DMS114 treated with DMSO at 0.1 percent for 48 hours (cell line): ENCODE data around the gene BAZ1B.
"Not testable (repeated sequence)": the region's sequence is repeated elsewhere in the genome, so short reads cannot be mapped to it uniquely, and the experiment has no call there.

Experiments used
- DNase-seq: peaks from one replicate; lab custom pipeline; 2025; ENCODE audit not compliant: unreplicated experiment; lab: John Stamatoyannopoulos, UW

Gene BAZ1B, protein sequence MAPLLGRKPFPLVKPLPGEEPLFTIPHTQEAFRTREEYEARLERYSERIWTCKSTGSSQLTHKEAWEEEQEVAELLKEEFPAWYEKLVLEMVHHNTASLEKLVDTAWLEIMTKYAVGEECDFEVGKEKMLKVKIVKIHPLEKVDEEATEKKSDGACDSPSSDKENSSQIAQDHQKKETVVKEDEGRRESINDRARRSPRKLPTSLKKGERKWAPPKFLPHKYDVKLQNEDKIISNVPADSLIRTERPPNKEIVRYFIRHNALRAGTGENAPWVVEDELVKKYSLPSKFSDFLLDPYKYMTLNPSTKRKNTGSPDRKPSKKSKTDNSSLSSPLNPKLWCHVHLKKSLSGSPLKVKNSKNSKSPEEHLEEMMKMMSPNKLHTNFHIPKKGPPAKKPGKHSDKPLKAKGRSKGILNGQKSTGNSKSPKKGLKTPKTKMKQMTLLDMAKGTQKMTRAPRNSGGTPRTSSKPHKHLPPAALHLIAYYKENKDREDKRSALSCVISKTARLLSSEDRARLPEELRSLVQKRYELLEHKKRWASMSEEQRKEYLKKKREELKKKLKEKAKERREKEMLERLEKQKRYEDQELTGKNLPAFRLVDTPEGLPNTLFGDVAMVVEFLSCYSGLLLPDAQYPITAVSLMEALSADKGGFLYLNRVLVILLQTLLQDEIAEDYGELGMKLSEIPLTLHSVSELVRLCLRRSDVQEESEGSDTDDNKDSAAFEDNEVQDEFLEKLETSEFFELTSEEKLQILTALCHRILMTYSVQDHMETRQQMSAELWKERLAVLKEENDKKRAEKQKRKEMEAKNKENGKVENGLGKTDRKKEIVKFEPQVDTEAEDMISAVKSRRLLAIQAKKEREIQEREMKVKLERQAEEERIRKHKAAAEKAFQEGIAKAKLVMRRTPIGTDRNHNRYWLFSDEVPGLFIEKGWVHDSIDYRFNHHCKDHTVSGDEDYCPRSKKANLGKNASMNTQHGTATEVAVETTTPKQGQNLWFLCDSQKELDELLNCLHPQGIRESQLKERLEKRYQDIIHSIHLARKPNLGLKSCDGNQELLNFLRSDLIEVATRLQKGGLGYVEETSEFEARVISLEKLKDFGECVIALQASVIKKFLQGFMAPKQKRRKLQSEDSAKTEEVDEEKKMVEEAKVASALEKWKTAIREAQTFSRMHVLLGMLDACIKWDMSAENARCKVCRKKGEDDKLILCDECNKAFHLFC (N-terminal part only)

DNA sequence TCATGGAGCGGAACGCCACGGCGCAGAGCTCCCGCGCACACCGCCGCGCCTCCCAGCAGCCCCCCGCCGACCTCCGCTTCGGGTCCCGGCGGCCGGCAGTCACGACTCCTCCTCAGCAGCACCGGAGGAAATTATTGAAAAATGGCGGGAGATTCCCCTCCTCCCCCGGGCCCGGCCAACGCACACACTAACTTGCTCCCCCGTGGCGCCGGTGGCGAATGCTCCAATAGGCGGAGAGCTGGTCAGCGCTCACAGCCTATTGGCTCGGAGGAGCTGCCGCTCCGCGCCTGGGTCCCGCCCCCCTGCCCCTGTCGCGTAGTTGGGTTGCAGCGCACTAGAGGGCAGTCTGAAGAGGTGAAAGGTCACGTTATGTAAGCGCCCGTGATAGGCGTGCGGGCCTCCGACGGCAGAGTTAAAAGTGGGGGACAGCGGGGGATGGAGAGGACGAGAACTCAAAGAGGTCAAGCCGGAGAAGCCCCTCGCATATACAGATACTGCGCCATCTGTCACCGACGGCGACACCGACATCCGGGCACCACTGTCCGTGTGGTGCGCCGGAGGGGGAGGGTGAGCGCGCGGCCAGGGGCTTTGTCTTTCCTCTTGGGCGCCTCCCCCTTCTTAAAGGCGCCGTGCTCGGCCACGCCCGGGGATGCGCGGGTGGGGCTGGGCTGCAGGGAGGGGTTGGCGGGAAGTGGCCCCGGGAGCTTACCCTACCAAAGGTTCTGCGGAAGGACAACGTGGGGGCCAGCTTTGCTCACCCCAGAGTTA, at the start of gene BAZ1B:
Gene BAZ1B (minus strand): TSS at position 189 of the 768 bp plus-strand sequence. CDS start 360 bp downstream, outside the sequence.
- peak; percentile 90 for DNase-seq

DNA sequence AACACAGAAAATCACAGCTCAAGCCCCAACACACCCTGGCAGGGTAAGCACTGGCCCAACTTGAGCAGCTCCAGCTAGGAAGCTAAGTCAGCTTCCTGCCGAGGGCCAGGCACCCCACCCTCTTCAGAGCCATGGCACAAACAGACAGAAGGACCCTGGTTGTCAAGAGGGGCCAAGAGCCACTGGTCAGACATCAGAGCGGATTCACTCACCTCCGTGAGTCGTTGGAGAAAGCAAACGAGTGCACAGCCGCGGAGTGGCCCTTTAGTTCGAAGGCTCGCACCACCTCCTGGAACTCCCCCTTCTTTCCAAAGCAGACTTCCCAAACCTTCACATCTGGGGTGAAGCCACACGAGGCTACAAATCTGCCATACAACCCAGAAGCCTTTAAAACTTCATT, 48.9 kb upstream of the BAZ1B start:
- DNase-seq: no peak

DNA sequence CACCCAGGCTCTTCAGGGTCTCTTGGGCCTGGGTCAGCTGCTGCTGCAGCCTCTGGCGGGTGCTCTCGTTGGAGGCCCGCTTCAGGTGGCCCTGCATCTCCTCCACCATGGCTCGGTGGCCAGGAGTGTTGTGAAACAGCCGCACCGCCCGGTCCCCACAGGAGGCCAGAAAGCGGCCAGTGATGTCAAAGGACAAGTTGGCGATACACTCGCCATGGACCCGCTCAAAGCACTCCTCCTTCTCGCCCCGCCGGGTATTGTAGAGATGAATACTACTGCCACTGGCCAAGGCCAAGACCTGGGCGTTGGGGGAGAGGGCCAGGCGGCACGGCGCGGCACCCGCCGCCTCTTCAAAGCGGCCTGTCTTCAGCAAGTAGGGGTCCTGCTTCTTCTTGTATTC, 48.4 kb upstream of the BAZ1B start:
- DNase-seq: no peak

DNA sequence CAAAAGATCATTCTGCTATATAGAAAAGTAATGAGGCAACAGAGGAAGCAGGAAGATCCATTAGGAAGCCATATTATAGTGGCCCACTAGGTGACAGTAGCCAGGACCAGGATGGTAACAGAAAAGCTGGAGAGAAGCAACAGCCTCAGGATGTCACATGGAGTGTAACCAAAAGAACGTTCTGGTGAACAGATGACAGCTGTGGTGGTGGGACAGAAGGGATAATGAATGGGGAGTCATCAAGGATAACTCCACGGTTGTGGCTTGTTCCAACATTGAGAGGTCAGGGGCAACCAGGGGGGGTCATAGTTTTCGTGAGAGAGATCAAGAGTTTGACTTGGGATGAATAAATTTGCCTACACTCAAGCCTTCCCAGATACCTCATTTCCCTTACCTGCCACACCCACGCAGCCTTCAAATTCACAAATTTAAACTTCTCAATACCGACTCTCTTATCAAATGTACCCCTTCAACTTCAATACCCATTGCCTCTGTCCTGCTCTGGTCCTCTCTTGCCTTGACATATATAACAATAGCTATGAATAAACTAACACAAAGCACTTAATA, 47.0 kb upstream of the BAZ1B start:
- DNase-seq: no peak

DNA sequence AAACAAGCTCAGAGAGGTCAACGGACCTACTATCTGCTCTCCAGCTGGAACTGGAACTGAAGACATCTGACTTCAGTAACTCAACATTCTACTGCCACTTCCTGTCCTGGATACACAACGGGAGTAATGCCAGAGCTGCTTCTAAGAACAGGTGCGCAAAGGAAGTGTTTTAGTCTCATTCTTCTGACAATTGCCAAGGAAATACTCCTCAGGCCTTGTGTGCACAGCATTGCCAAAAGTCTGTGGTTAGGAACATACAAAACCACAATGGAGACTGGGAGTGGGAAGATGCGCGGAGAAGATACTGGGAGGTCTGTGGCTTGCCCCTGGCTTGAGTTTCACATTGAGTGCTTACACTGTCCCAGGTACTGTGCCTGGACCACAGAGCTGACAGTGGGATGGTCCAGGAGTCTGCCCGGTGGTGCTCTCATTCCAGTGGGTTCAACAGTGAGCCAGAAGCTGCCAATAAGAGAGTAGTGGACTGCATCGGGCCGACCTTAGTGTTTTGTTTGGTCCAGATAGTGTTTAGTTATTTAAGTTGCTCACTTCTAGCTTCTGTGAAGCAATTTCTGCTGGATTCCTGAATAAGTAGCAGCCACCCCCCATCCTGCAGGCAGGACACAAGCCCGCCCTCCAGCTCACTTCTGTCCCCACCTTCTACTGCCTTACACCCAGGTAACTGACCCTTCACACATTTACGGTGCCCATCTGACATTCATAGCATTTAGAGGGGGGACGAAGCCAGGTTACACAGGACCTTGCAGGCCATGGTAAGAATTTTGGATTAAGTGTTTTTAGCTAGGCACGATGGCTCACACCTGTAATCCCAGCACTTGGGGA, 46.0 kb upstream of the BAZ1B start:
- no peak for DNase-seq

DNA sequence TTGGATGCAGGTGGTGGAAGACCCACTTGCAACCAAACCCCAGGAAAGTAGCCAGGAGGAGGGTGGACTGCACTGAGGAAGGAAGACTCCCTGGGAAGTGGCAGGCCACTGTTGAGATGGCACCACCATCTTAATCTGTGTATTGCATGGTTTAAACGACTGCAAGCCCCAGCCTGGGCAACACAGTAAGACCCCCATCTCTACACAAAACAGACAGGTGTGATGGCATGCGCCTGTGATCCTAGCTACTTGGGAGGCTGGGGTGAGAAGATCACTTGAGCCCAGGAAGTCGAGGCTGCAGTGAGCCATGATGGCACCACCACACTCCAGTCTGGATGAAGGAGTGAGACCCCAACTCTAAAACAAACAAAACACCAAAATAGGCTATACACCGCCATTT, 45.0 kb upstream of the BAZ1B start:
- no peak for DNase-seq

DNA sequence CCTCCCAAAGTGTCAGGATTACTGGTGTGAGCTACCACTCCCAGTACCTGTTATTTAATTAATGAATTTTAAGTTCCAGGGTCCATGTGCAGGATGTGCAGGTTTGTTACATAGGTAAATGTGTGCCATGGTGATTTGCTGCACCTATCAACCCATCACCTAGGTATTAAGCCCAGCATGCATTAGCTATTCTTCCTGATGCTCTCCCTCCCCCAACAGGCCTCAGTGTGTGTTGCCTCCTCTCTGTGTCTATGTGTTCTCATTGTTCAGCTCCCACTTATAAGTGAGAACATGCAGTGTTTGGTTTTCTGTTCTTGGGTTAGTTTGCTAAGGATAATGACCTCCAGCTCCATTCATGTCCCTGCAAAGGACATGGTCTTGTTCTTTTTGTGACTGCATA, 44.3 kb upstream of the BAZ1B start:
- not testable (repeated sequence) for DNase-seq

DNA sequence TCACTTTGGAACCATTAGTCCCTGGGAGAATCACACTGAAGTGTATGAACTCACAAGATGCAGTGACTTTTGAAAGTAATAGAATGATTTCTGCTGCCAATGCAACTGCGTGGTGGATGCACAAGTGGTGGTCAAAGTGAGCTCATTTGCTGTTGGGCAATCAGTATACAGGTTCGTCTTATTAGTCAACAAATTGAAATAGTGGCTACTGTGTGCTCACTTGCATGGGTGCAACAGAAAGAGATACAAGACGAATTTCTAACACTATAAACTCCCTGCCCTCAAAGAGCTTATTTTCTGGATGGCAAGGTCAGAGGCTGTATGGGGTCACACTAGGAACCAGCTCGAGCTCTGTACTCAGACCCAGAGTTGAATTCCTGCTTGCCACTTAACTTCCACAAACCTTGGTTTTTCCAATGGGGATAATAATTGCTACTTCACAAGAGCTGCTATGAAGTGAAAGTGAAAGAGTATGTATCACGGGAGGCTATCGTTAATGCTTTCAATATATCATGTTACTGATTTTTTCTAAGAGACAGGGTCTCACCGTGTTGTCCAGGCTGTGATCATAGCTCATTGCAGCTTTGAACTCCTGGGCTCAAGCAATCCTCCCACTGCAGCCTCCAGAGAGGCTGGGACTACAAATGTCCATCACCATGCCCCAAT, 43.7 kb upstream of the BAZ1B start:
- no peak for DNase-seq

DNA sequence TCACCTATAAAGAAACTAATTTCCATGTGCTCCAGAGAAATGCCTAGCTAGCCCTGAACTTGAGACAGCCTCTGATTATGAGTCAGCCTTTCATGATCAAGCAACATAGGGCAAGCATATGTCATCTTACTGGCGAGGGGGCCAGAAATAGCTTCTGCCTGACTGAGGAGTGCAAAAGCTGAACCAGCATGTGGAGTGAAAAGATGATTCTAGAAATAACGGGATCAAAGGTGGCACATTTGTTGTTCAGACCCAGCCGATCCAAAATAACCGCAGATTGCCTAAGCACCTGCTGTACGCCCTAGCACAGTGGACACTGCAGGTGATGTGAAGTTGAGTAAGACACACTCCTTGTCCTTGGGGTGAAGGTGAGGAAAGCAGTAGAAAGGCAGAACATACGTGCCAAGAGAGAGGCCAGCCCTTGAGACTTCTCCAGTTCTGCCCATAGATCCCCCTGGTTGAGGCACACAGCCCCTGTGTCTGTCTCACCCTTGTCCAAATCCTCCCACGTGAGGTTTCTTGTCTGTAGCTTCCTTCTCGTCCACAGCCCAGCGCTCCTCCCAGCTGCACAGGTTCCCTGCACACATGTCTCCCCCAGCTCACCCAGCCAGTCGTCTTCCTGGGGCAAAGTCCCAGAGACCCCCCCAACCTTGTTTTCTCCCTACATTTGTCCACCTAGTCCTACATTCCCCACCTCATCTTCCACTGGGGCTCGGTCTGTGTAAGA, 38.2 kb upstream of the BAZ1B start:
- DNase-seq: no peak

DNA sequence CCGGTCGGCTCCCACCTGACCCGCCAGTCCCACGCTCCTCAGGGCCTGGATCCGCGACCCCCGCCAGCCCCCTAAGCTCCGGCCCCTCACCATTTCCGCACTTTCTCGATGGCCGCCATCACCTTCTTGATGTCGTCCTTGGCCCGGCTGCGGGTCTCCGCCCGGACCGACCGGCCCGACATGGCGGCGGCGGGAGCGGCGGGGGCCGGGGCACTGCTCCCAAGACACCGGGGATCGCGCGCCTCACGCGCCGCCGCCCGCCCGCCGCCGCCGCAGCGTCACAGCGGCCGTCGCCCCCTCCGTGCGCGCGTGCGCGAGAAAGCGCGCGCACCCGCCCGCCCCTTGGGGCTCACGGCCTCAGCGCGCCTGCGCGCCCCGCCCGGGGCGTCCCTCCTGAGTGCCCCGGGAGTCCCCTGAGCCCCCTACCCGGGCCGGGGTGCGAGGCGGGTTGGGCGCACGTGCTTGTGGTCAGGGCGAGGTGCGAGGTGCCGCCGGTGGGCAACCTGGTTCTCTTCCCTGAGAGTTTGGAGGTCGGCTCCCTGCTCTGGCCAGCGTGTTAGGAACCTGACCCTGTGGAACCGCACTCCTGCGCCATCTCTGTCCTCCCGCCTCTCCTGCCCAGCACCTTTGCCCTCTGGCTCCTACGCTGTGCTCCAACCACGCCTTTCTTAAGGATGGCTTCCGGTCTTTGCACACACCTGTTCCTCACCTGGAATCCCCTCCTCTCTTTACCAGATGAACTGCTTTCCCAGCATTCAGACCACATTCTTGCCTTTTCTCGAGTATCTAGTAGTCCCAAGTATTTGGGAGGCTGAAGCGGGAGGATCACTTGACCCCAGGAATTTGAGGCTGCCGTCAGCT, 35.5 kb upstream of the BAZ1B start, which contains the start of gene BCL7B:
Gene BCL7B (minus strand): TSS at position 294 of the 861 bp plus-strand sequence. CDS start 112 bp downstream, at position 182.
- peak; percentile 41 for DNase-seq

DNA sequence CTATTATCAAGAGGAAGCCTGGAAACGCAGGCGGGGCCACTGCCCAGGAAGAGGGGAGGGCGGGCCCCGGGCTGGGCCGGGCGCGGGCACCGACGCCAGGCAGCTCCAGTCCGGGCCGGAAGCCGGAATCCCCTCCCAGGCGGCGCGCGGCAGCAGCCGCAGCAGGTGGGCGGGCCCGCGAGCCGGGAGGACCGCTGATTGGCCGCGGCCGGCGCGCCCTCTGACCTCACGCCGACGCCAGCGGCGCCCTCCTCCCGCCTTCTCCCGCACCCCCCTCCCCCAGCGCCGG, 35.0 kb upstream of the BAZ1B start:
- DNase-seq: peak; percentile 77

DNA sequence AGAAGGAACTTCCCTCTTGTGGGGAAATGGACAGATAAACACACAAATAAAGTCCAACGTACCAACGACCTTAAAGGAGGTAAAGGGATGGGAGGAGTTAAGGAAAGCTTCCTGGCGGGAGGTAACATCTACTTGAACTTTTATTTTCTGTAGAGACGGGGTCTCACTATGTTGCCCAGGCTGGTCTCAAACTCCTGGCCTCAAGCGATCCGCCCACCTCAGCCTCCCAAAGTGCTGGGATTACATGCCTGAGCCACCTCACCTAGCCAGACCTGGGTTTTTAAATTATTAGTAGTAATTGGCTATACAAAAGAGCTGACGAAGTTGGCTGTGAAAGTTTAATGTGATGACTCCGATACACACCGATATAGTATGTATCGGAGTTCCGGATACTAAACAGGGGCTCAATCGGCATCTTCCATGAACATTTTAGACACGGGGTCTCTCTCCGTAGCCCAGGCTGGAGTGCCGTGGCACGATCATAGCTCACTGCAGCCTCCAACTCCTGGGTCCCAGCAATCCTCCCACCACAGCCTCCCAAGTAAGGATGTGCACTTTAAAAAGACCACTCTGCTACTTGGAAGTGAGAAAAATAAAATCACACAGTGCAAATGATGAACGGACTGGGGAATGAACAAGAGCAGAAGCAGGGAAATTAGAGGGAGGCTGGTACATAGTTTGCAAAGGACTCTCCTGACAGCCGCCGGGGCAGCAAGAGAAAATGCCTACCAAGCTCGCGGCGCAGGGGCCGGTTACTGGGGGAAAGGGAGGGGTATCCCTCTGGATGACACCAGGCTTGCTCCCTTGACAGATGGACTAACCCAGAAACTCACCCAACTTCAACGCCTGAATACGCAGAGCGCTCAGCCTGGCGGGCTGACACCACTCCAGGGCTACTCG, 34.4 kb upstream of the BAZ1B start:
- no peak for DNase-seq

DNA sequence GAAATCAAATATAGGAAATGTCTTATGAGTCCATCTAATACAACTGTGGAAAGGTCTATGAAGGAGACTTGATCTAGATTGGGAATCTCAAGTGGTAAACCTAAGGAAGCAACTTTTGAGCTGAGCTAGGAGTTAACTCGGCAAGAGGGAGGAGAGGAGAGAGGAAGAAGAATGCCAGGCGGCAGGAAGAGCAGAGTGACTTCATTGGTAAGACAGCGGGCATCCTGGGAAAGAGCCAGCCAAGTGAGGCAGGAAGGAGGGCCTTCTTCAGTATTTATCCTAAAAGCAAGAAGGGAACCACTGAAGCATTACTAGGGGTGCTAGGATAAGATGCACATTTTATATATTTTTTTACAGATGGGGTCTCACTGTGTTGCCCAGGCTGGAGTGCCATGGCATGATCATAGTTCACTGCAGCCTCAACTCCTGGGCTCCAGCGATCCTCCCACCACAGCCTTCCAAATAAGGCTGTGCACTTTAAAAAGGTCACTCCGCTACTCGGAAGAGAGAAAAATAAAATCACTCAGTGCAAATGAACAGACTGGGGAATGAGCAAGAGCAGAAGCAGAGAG, 33.4 kb upstream of the BAZ1B start:
- DNase-seq: no peak

DNA sequence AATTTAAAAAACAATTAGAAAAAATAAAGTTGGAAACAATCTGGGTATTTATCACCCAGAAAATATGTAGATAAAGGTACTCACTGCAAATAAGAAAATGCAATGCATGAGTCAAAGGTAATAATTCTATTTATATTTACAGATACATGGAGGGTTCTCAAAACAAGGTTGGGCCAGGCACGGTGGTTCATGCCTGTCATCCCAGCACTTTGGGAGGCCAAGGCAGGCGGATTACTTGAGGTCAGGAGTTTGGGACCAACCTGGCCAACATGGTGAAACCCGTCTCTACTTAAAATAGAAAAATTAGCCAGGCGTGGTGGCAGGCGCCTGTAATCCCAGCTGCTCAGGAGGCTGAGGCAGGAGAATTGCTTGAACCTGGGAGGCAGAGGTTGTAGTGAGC, 28.0 kb upstream of the BAZ1B start:
- not testable (repeated sequence) for DNase-seq

DNA sequence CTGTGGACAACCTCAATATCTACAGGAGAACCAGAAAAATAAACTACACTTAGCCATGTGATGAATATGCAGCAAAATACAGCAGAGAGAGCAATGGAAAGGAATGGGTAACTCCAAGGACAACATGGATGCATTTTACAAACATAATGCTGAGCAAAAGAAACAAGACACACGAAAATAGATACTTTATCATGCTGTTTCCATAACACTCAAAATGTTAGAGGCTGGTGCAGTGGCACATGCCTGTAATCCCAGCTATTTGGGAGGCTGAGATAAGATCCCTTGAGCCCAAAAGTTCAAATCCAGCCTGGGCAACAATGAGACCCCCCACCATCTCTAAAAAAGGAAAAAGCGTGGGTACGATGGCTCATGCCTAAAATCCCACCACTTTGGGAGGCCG, 27.1 kb upstream of the BAZ1B start:
- no peak for DNase-seq

DNA sequence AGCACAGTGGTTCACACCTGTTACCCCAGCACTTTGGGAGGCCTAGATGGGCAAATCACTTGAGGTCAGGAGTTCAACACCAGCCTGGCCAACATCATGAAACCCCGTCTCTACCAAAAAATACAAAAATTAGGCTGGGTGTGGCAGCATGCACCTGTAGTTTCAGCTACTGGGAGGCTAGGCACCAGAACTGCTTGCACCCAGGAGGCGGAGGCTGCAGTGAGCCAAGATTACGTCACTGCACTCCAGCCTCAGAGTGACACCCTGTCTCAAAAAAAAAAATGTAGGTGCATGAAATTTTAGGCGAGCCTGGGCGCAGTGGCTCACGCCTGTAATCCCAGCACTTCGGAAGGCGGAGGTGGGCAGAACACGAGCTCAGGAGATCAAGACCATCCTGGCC, 25.7 kb upstream of the BAZ1B start:
- DNase-seq: no peak
